HEK293 (cell line): ENCODE measurements around the gene SERTAD1.

Experiments used
- BCL11B ChIP-seq: fragments of 450-650 bp; formaldehyde crosslinking; IDR thresholded peaks from 2 replicates; pipeline ENCODE4 v1.5.1; 2016; ENCODE audit warnings: low read depth, missing biosample characterization, missing genetic modification characterization
- HOXD13 ChIP-seq: sonication (generic); formaldehyde crosslinking; IDR thresholded peaks from 2 replicates; pipeline ENCODE4 v1.8.0; 2022; ENCODE audit warnings: missing genetic modification reagents, borderline replicate concordance
- REPIN1 ChIP-seq: fragments of 450-650 bp; formaldehyde crosslinking; IDR thresholded peaks from 2 replicates; pipeline ENCODE4 v1.5.1; 2017; ENCODE audit warnings: missing biosample characterization, missing genetic modification characterization, low read depth
- TCF7L2 ChIP-seq: IDR thresholded peaks from 2 replicates; pipeline ENCODE4 v1.6.1; 2011; ENCODE audit warnings: low read depth, mild to moderate bottlenecking, inconsistent platforms, low read length, moderate library complexity, borderline replicate concordance
- WT1 ChIP-seq: fragments of 450-650 bp; formaldehyde crosslinking; IDR thresholded peaks from 2 replicates; pipeline ENCODE4 v1.5.1; 2016; ENCODE audit warnings: missing biosample characterization, missing genetic modification characterization
- YY1 ChIP-seq: fragments of 450-650 bp; formaldehyde crosslinking; IDR thresholded peaks from 2 replicates; pipeline ENCODE4 v1.5.1; 2018; ENCODE audit warnings: missing biosample characterization, missing genetic modification characterization
- YY2 ChIP-seq: fragments of 450-650 bp; formaldehyde crosslinking; IDR thresholded peaks from 2 replicates; pipeline ENCODE4 v1.5.1; 2016; ENCODE audit warnings: missing biosample characterization, missing genetic modification characterization
- ZBTB11 ChIP-seq: fragments of 450-650 bp; formaldehyde crosslinking; conservative IDR thresholded peaks from 2 replicates; pipeline ENCODE4 v1.5.1; 2016; ENCODE audit warnings: low read depth, missing biosample characterization, missing genetic modification characterization
- ZFP69B ChIP-seq: fragments of 450-650 bp; formaldehyde crosslinking; IDR thresholded peaks from 2 replicates; pipeline ENCODE4 v1.5.1; 2016; ENCODE audit warnings: missing biosample characterization, missing genetic modification characterization
- ZIC2 ChIP-seq: fragments of 450-650 bp; formaldehyde crosslinking; IDR thresholded peaks from 2 replicates; pipeline ENCODE4 v1.5.1; 2016; ENCODE audit warnings: missing biosample characterization, missing genetic modification characterization
- ZNF112 ChIP-seq: fragments of 450-650 bp; formaldehyde crosslinking; IDR thresholded peaks from 2 replicates; pipeline ENCODE4 v1.5.0; 2017; ENCODE audit warnings: missing biosample characterization, missing genetic modification characterization
- ZNF114 ChIP-seq: fragments of 450-650 bp; formaldehyde crosslinking; IDR thresholded peaks from 2 replicates; pipeline ENCODE4 v1.5.0; 2017; ENCODE audit warnings: missing biosample characterization, missing genetic modification characterization
- ZNF174 ChIP-seq: fragments of 450-650 bp; formaldehyde crosslinking; IDR thresholded peaks from 2 replicates; pipeline ENCODE4 v1.5.0; 2017; ENCODE audit warnings: missing biosample characterization, mild to moderate bottlenecking, missing genetic modification characterization
- ZNF2 ChIP-seq: fragments of 450-650 bp; formaldehyde crosslinking; IDR thresholded peaks from 2 replicates; pipeline ENCODE4 v1.5.1; 2016; ENCODE audit warnings: missing biosample characterization, missing genetic modification characterization
- ZNF23 ChIP-seq: fragments of 450-650 bp; formaldehyde crosslinking; IDR thresholded peaks from 2 replicates; pipeline ENCODE4 v1.5.1; 2016; ENCODE audit warnings: missing biosample characterization, missing genetic modification characterization, borderline replicate concordance
- ZNF24 ChIP-seq: fragments of 450-650 bp; formaldehyde crosslinking; IDR thresholded peaks from 2 replicates; pipeline ENCODE4 v1.5.1; 2016; ENCODE audit warnings: missing biosample characterization, missing genetic modification characterization
- ZNF248 ChIP-seq: fragments of 450-650 bp; formaldehyde crosslinking; IDR thresholded peaks from 2 replicates; pipeline ENCODE4 v1.5.1; 2017; ENCODE audit warnings: missing biosample characterization, missing genetic modification characterization
- ZNF292 ChIP-seq: fragments of 450-650 bp; formaldehyde crosslinking; IDR thresholded peaks from 2 replicates; pipeline ENCODE4 v1.5.1; 2016; ENCODE audit warnings: low read depth, missing biosample characterization, missing genetic modification characterization, borderline replicate concordance
- ZNF311 ChIP-seq: fragments of 450-650 bp; formaldehyde crosslinking; IDR thresholded peaks from 2 replicates; pipeline ENCODE4 v1.5.1; 2017; ENCODE audit warnings: missing biosample characterization, missing genetic modification characterization, borderline replicate concordance
- ZNF335 ChIP-seq: fragments of 450-650 bp; formaldehyde crosslinking; conservative IDR thresholded peaks from 2 replicates; pipeline ENCODE4 v1.5.1; 2016; ENCODE audit warnings: missing biosample characterization, missing genetic modification characterization
- ZNF354C ChIP-seq: fragments of 450-650 bp; formaldehyde crosslinking; IDR thresholded peaks from 2 replicates; pipeline ENCODE4 v1.5.1; 2016; ENCODE audit warnings: missing biosample characterization, missing genetic modification characterization, low read depth, borderline replicate concordance
- ZNF423 ChIP-seq: fragments of 450-650 bp; formaldehyde crosslinking; IDR thresholded peaks from 2 replicates; pipeline ENCODE4 v1.5.1; 2016; ENCODE audit warnings: missing biosample characterization, missing genetic modification characterization
- ZNF510 ChIP-seq: fragments of 450-650 bp; formaldehyde crosslinking; IDR thresholded peaks from 2 replicates; pipeline ENCODE4 v1.5.1; 2018; ENCODE audit warnings: mild to moderate bottlenecking, missing genetic modification characterization, missing biosample characterization; ENCODE audit not compliant: insufficient replicate concordance
- ZNF513 ChIP-seq: fragments of 450-650 bp; IDR thresholded peaks from 2 replicates; pipeline ENCODE4 v1.5.1; 2018; ENCODE audit warnings: missing biosample characterization, missing genetic modification characterization
- ZNF544 ChIP-seq: fragments of 450-650 bp; formaldehyde crosslinking; IDR thresholded peaks from 2 replicates; pipeline ENCODE4 v1.5.0; 2017; ENCODE audit warnings: missing biosample characterization, missing genetic modification characterization
- ZNF555 ChIP-seq: fragments of 450-650 bp; formaldehyde crosslinking; conservative IDR thresholded peaks from 2 replicates; pipeline ENCODE4 v1.5.1; 2017; ENCODE audit warnings: missing biosample characterization, mild to moderate bottlenecking, missing genetic modification characterization, inconsistent platforms
- ZNF626 ChIP-seq: fragments of 450-650 bp; sonication (Bioruptor Pico); formaldehyde crosslinking; IDR thresholded peaks from 2 replicates; pipeline ENCODE4 v1.5.1; 2018; ENCODE audit warnings: missing biosample characterization, missing genetic modification characterization, inconsistent platforms
- ZNF629 ChIP-seq: fragments of 450-650 bp; formaldehyde crosslinking; IDR thresholded peaks from 2 replicates; pipeline ENCODE4 v1.5.1; 2017; ENCODE audit warnings: missing biosample characterization, missing genetic modification characterization
- TF ChIP-seq, protein P1 (sequence below): fragments of 450-650 bp; formaldehyde crosslinking; conservative IDR thresholded peaks from 2 replicates; pipeline ENCODE4 v1.5.1; 2016; ENCODE audit warnings: low read depth, missing biosample characterization, missing genetic modification characterization
- TF ChIP-seq, protein P2 (sequence below): fragments of 450-650 bp; formaldehyde crosslinking; IDR thresholded peaks from 2 replicates; pipeline ENCODE4 v1.5.1; 2016; ENCODE audit warnings: missing biosample characterization, missing genetic modification characterization

The SERTAD1 gene

GRCh38 chr19:40465557-40466218 lies 39.9 kb upstream of the SERTAD1 start, which contains the start of gene BLVRB (continued):
- TF ChIP-seq, protein P1, sequence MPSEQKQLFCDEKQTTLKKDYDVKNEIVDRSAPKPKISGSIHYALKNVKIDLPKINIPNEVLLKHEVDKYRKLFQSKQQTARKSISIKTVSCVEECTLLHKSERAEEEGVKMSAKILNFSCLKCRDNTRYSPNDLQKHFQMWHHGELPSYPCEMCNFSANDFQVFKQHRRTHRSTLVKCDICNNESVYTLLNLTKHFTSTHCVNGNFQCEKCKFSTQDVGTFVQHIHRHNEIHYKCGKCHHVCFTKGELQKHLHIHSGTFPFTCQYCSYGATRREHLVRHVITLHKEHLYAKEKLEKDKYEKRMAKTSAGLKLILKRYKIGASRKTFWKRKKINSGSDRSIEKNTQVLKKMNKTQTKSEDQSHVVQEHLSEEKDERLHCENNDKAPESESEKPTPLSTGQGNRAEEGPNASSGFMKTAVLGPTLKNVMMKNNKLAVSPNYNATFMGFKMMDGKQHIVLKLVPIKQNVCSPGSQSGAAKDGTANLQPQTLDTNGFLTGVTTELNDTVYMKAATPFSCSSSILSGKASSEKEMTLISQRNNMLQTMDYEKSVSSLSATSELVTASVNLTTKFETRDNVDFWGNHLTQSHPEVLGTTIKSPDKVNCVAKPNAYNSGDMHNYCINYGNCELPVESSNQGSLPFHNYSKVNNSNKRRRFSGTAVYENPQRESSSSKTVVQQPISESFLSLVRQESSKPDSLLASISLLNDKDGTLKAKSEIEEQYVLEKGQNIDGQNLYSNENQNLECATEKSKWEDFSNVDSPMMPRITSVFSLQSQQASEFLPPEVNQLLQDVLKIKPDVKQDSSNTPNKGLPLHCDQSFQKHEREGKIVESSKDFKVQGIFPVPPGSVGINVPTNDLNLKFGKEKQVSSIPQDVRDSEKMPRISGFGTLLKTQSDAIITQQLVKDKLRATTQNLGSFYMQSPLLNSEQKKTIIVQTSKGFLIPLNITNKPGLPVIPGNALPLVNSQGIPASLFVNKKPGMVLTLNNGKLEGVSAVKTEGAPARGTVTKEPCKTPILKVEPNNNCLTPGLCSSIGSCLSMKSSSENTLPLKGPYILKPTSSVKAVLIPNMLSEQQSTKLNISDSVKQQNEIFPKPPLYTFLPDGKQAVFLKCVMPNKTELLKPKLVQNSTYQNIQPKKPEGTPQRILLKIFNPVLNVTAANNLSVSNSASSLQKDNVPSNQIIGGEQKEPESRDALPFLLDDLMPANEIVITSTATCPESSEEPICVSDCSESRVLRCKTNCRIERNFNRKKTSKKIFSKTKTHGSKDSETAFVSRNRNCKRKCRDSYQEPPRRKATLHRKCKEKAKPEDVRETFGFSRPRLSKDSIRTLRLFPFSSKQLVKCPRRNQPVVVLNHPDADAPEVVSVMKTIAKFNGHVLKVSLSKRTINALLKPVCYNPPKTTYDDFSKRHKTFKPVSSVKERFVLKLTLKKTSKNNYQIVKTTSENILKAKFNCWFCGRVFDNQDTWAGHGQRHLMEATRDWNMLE (tag by site-specific recombination), result no peak
- TF ChIP-seq ZNF24 (tag by site-specific recombination) (no peak; the same call in 1 of the 2 replicates), YY2 (tag by site-specific recombination) (peak; percentile 62; the same call in 1 of the 2 replicates), HOXD13 (no peak), YY1 (tag by site-specific recombination) (no peak; the same call in 1 of the 2 replicates), ZNF248 (tag by site-specific recombination) (no peak), ZBTB11 (no peak), ZNF292 (tag by site-specific recombination) (no peak), ZNF335 (tag by site-specific recombination) (peak; percentile 99), ZNF23 (tag by site-specific recombination) (no peak), ZNF423 (tag by site-specific recombination) (no peak), ZNF2 (no peak; the same call in 1 of the 2 replicates), ZNF354C (tag by site-specific recombination) (no peak), ZNF510 (tag by site-specific recombination) (no peak), ZNF174 (tag by site-specific recombination) (no peak), ZNF544 (tag by site-specific recombination) (no peak), ZNF114 (tag by site-specific recombination) (no peak), TCF7L2 (no peak), ZFP69B (tag by site-specific recombination) (no peak), ZNF555 (tag by site-specific recombination) (no peak), ZIC2 (tag by site-specific recombination) (peak; percentile 40; the same call in 1 of the 2 replicates), REPIN1 (tag by site-specific recombination) (no peak; the same call in 1 of the 2 replicates), ZNF626 (tag by site-specific recombination) (no peak), BCL11B (tag by site-specific recombination) (peak; percentile 98), ZNF513 (no peak), WT1 (tag by site-specific recombination) (no peak), ZNF311 (tag by site-specific recombination) (no peak), ZNF629 (tag by site-specific recombination) (no peak), ZNF112 (no peak)
- TF ChIP-seq, protein P2, sequence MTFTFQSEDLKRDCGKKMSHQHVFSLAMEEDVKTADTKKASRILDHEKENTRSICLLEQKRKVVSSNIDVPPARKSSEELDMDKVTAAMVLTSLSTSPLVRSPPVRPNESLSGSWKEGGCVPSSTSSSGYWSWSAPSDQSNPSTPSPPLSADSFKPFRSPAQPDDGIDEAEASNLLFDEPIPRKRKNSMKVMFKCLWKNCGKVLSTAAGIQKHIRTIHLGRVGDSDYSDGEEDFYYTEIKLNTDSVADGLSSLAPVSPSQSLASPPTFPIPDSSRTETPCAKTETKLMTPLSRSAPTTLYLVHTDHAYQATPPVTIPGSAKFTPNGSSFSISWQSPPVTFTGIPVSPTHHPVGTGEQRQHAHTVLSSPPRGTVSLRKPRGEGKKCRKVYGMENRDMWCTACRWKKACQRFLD (tag by site-specific recombination), result no peak
